ENCODE results near the gene CD93. TPM values are rescaled to one million over a fixed set of nuclear protein-coding genes. Genes with fewer than 3 reads are reported as not detected.

CD93 gene
- total and polyA plus RNA-seq, 7 donors = 7.7 to 35.7 (median 17.6) TPM

GRCh38 chr20:23066772-23067171 is 19.4 kb downstream of the CD93 start:
- TF ChIP-seq, protein P1, sequence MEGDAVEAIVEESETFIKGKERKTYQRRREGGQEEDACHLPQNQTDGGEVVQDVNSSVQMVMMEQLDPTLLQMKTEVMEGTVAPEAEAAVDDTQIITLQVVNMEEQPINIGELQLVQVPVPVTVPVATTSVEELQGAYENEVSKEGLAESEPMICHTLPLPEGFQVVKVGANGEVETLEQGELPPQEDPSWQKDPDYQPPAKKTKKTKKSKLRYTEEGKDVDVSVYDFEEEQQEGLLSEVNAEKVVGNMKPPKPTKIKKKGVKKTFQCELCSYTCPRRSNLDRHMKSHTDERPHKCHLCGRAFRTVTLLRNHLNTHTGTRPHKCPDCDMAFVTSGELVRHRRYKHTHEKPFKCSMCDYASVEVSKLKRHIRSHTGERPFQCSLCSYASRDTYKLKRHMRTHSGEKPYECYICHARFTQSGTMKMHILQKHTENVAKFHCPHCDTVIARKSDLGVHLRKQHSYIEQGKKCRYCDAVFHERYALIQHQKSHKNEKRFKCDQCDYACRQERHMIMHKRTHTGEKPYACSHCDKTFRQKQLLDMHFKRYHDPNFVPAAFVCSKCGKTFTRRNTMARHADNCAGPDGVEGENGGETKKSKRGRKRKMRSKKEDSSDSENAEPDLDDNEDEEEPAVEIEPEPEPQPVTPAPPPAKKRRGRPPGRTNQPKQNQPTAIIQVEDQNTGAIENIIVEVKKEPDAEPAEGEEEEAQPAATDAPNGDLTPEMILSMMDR (IDR thresholded peaks at IDR 0.05) = no peak
- intact Hi-C loops (cut with DNase I) = no loop called here
- no peak for ATAC-seq

GRCh38 chr20:23065266-23066201 is 20.6 kb downstream of the CD93 start:
- Histone ChIP-seq H3K4me1 (peaks cover 22% of the 10 kb centered on the region), H3K9me3 (no peaks in the 10 kb centered on the region), H3K4me3 (no peak overlapping the region), H3K36me3 (ENCODE audit: insufficient read depth in 1 of 2, low read depth in 1 of 2) (no peaks in the 10 kb centered on the region), H3K27me3 (ENCODE audit: insufficient read depth in 3 of 3, low read length in 2 of 3) (no peaks in the 10 kb centered on the region), H3K27ac (no peak overlapping the region)
- TF ChIP-seq, protein P1 (IDR thresholded peaks at IDR 0.05) = no peak
- intact Hi-C loops (cut with DNase I) = no loop called here
- ATAC-seq (no peak), DNase-seq (no peak)
- 87 to 94% (median 91%) methylated on average over 9 of the region's 9 CpGs for WGBS, 3 donors

More at GRCh38 chr20:23066772-23067171, 19.4 kb downstream of the CD93 start:
- H3K9me3 ChIP-seq = no peaks in the 10 kb centered on the region
- H3K4me1 ChIP-seq = peaks cover 11% of the 10 kb centered on the region
- no peak for DNase-seq
- no peaks in the 10 kb centered on the region for H3K36me3 ChIP-seq (ENCODE audit: insufficient read depth in 1 of 2, low read depth in 1 of 2)
- no peak overlapping the region for H3K27ac ChIP-seq
- no peaks in the 10 kb centered on the region for H3K27me3 ChIP-seq (ENCODE audit: insufficient read depth in 3 of 3, low read length in 2 of 3)
- 95 to 96% (median 96%) methylated on average over 3 of the region's 3 CpGs for WGBS, 3 donors
- H3K4me3 ChIP-seq = no peak overlapping the region

GRCh38 chr20:23063581-23063980 is 22.5 kb downstream of the CD93 start:
- 71 to 86% (median 78%) methylated on average over 2 of the region's 2 CpGs for WGBS, 3 donors
- Histone ChIP-seq H3K4me3 (no peak overlapping the region), H3K9me3 (no peaks in the 10 kb centered on the region), H3K27me3 (ENCODE audit: insufficient read depth in 3 of 3, low read length in 2 of 3) (no peaks in the 10 kb centered on the region), H3K36me3 (ENCODE audit: insufficient read depth in 1 of 2, low read depth in 1 of 2) (no peaks in the 10 kb centered on the region), H3K4me1 (peaks cover 30% of the 10 kb centered on the region), H3K27ac (no peak overlapping the region)
- DNase-seq (no peak), ATAC-seq (no peak)
- intact Hi-C loops (cut with DNase I) = no loop called here
- TF ChIP-seq, protein P1 (IDR thresholded peaks at IDR 0.05) = no peak

DNA sequence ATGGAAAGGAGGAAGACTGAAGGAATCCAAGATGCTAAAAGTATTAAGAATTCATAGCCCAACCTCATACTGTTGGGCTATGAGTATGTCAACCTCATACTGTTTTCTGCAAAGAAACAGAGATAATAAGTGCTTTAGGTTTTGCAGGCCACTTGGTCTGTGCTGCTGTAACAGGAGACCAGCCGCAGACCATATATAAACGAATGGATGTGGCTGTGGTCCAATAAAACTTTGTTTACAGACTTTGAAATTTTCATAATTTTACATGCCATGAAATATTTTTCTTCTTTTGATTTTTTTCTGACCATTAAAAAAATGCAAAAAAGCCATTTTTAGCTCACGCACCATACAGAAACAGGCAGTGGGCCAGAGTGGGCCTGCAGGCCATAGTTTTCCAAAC is 23.0 kb downstream of the CD93 start:
- 70 to 79% (median 76%) methylated on average over 3 of the region's 3 CpGs for WGBS, 3 donors
- H3K27ac ChIP-seq = no peak overlapping the region
- intact Hi-C loops (cut with DNase I) = no loop called here
- DNase-seq (no peak), ATAC-seq (no peak)
- H3K4me1 ChIP-seq = peaks cover 30% of the 10 kb centered on the region
- no peaks in the 10 kb centered on the region for H3K9me3 ChIP-seq
- H3K27me3 ChIP-seq (ENCODE audit: insufficient read depth in 3 of 3, low read length in 2 of 3) = no peaks in the 10 kb centered on the region
- no peak overlapping the region for H3K4me3 ChIP-seq
- TF ChIP-seq, protein P1 (IDR thresholded peaks at IDR 0.05) = no peak
- no peaks in the 10 kb centered on the region for H3K36me3 ChIP-seq (ENCODE audit: insufficient read depth in 1 of 2, low read depth in 1 of 2)

Data from psoas muscle (tissue), 8 donors.